ENCODE results near the gene PCCA.

- TF ChIP-seq, protein P1, sequence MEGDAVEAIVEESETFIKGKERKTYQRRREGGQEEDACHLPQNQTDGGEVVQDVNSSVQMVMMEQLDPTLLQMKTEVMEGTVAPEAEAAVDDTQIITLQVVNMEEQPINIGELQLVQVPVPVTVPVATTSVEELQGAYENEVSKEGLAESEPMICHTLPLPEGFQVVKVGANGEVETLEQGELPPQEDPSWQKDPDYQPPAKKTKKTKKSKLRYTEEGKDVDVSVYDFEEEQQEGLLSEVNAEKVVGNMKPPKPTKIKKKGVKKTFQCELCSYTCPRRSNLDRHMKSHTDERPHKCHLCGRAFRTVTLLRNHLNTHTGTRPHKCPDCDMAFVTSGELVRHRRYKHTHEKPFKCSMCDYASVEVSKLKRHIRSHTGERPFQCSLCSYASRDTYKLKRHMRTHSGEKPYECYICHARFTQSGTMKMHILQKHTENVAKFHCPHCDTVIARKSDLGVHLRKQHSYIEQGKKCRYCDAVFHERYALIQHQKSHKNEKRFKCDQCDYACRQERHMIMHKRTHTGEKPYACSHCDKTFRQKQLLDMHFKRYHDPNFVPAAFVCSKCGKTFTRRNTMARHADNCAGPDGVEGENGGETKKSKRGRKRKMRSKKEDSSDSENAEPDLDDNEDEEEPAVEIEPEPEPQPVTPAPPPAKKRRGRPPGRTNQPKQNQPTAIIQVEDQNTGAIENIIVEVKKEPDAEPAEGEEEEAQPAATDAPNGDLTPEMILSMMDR (conservative IDR thresholded peaks at IDR 0.05) = no peak
- TF ChIP-seq EZH2 (IDR thresholded peaks at IDR 0.05; ENCODE audit: low read depth) = no peak
These were observed 67.9 kb downstream of the PCCA start for GRCh38 chr13:100156788-100157187.

Measured in PC-9 (cell line).